Parathyroid adenoma (tissue), 2 donors: Measurements from ENCODE around the gene PIGBOS1.

ENCODE experiments used
- H2AFZ ChIP-seq: fragments of 300-600 bp; sonication (generic); one replicate; pipeline ENCODE4 v1.7.0; 2017; ENCODE audit warnings: antibody characterized with exemption, mild to moderate bottlenecking
- H3K27ac ChIP-seq: fragments of 300-600 bp; sonication (generic); one replicate; pipeline ENCODE4 v1.7.0; 2017
- H3K27me3 ChIP-seq: fragments of 300-600 bp; sonication (generic); one replicate; pipeline ENCODE4 v1.7.0; 2017; ENCODE audit warnings: low read length; ENCODE audit not compliant: control insufficient read depth, insufficient read depth
- H3K36me3 ChIP-seq: fragments of 300-600 bp; sonication (generic); one replicate; pipeline ENCODE4 v1.7.0; 2017; ENCODE audit warnings: low read length; ENCODE audit not compliant: control insufficient read depth, insufficient read depth
- H3K4me1 ChIP-seq: fragments of 300-600 bp; sonication (generic); one replicate; pipeline ENCODE4 v1.7.0; 2017; ENCODE audit warnings: control low read depth
- H3K4me2 ChIP-seq: fragments of 300-600 bp; sonication (generic); one replicate; pipeline ENCODE4 v1.7.0; 2017; ENCODE audit warnings: low read length
- H3K4me3 ChIP-seq: fragments of 300-600 bp; sonication (generic); one replicate; pipeline ENCODE4 v1.7.0; 2017; ENCODE audit warnings: low read depth, low read length
- H3K79me2 ChIP-seq: fragments of 300-600 bp; sonication (generic); one replicate; pipeline ENCODE4 v1.7.0; 2017; ENCODE audit warnings: control low read depth
- H3K9ac ChIP-seq: fragments of 300-600 bp; sonication (generic); one replicate; pipeline ENCODE4 v1.7.0; 2017; ENCODE audit warnings: mild to moderate bottlenecking
- H3K9me3 ChIP-seq: fragments of 300-600 bp; sonication (generic); one replicate; pipeline ENCODE4 v1.7.0; 2017; ENCODE audit warnings: low read length; ENCODE audit not compliant: control insufficient read depth
- TF ChIP-seq, protein P1 (sequence below): fragments of 300-600 bp; sonication (generic); IDR thresholded peaks from one replicate; pipeline ENCODE4 v1.7.0; 2017; ENCODE audit warnings: antibody characterized with exemption, mild to moderate bottlenecking
- donor health status: primary hyperparathyroidism.

Gene PIGBOS1

DNA sequence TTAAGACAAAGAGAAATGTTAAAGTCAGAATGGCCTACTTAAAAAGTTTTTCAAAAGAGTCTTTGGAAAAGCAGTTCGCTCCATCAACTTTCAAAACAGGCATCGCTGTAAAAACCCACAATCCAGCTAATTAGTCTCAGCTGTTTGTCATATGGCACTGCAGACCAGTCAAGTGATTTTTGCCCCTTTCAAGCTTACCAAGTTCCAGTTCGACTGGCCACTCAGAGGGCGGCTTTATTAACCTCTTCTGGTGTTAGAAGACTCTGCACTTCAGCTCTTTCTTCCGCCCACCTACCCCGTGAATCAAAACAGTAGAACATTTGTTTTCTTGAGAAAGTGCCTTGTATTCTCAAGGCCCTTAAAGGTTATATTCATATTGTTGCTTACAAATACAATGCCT is 48.6 kb downstream of the PIGBOS1 start:
- no peaks in the 10 kb centered on the region for H3K9me3 ChIP-seq
- no peak overlapping the region for H3K27ac ChIP-seq
- no peak overlapping the region for H3K4me3 ChIP-seq
- no peaks in the 10 kb centered on the region for H3K4me1 ChIP-seq
- H3K36me3 ChIP-seq: no peaks in the 10 kb centered on the region
- no peak overlapping the region for H3K4me2 ChIP-seq
- no peaks in the 10 kb centered on the region for H3K79me2 ChIP-seq
- no peak overlapping the region for H3K9ac ChIP-seq
- H3K27me3 ChIP-seq: no peaks in the 10 kb centered on the region
- H2AFZ ChIP-seq: no peak overlapping the region
- TF ChIP-seq, protein P1, sequence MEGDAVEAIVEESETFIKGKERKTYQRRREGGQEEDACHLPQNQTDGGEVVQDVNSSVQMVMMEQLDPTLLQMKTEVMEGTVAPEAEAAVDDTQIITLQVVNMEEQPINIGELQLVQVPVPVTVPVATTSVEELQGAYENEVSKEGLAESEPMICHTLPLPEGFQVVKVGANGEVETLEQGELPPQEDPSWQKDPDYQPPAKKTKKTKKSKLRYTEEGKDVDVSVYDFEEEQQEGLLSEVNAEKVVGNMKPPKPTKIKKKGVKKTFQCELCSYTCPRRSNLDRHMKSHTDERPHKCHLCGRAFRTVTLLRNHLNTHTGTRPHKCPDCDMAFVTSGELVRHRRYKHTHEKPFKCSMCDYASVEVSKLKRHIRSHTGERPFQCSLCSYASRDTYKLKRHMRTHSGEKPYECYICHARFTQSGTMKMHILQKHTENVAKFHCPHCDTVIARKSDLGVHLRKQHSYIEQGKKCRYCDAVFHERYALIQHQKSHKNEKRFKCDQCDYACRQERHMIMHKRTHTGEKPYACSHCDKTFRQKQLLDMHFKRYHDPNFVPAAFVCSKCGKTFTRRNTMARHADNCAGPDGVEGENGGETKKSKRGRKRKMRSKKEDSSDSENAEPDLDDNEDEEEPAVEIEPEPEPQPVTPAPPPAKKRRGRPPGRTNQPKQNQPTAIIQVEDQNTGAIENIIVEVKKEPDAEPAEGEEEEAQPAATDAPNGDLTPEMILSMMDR: no peak

DNA sequence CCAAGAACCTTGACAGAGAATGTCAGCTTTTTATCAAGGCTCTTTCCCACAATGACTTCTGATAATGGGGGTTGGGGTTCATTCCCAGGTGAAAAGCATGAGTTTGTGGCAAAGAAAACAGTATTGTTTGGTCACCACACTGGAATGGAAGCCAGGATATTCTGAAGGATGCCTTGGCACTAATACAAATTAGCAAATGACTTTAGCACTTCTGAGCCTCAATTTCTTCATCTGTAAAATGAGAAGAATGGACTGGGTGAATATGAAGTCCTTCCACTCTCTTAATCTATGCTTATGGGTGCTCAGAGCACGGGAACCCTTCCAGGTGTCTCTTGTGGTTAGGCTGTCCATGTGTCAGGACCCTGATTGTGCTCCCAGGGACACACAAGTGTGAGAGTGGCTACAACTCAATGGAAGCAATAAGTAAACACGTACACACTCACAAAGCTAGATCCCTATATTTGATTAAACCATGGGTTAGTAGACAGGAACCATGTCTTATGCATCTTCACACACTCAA is 50.7 kb downstream of the PIGBOS1 start:
- H3K9me3 ChIP-seq: no peaks in the 10 kb centered on the region
- no peaks in the 10 kb centered on the region for H3K36me3 ChIP-seq
- no peak overlapping the region for H2AFZ ChIP-seq
- TF ChIP-seq, protein P1: no peak
- no peak overlapping the region for H3K9ac ChIP-seq
- H3K4me1 ChIP-seq: no peaks in the 10 kb centered on the region
- no peak overlapping the region for H3K27ac ChIP-seq
- no peaks in the 10 kb centered on the region for H3K27me3 ChIP-seq
- H3K79me2 ChIP-seq: no peaks in the 10 kb centered on the region
- H3K4me2 ChIP-seq: no peak overlapping the region
- no peak overlapping the region for H3K4me3 ChIP-seq

DNA sequence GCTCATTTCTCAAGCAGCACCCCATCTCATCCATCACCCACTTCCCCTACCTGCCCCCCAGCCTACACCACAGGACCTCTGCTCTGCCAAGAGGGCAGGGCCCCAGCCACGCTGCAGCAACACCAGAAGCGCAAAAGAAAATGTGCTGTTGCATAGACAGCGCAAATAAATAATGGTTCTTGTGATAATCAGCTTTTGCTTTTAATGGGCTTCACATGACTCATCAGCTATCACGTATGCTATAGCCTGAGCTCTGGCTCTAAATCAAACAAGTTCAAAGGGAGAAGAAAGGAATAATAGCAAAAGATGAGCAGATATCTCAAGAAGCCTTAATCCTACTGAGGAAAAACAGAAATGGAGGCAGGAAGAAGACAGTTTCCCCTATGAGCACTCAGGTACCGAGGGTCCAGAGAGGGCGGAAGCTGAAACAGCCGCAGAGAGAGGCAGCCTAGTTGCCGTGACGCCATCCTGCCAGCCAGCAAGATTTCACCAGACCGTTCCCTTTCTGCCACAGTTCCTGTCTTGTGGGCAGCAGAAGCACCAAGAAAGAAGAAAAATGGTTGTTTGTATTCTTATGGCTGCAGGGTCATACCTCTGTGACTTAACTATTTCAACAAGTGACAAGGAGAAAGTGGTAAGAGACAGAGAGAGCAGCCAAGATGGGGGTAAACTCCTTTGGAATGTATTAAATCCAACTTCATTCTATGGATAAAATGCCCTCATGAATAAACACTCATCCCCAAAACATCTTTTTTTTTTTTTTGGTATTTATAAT is 51.3 kb downstream of the PIGBOS1 start:
- Histone ChIP-seq H2AFZ (no peak overlapping the region), H3K9ac (no peak overlapping the region), H3K4me1 (no peaks in the 10 kb centered on the region), H3K36me3 (no peaks in the 10 kb centered on the region), H3K9me3 (no peaks in the 10 kb centered on the region), H3K4me3 (no peak overlapping the region), H3K79me2 (no peaks in the 10 kb centered on the region), H3K27ac (no peak overlapping the region), H3K27me3 (no peaks in the 10 kb centered on the region), H3K4me2 (no peak overlapping the region)
- TF ChIP-seq, protein P1: no peak
